ENCODE results near the gene CAPN13.

CAPN13 gene

GRCh38 chr2:30780776-30781330 lies 26.4 kb downstream of the CAPN13 start:
- no peaks in the 10 kb centered on the region for H3K9me3 ChIP-seq (ENCODE audit: low read length)
- H3K27me3 ChIP-seq (ENCODE audit: insufficient read depth, low read length) = no peaks in the 10 kb centered on the region
- H3K36me3 ChIP-seq (ENCODE audit: insufficient read depth, low read length) = no peaks in the 10 kb centered on the region
- no peak overlapping the region for H2AFZ ChIP-seq (ENCODE audit: low read depth, low read length)
- no peaks in the 10 kb centered on the region for H3K4me1 ChIP-seq (ENCODE audit: insufficient read depth, low read length)
- no peak overlapping the region for H3K4me3 ChIP-seq (ENCODE audit: low read length)

- Histone ChIP-seq H3K36me3 (ENCODE audit: insufficient read depth, low read length) (no peaks in the 10 kb centered on the region), H3K9me3 (ENCODE audit: low read length) (no peaks in the 10 kb centered on the region), H3K4me1 (ENCODE audit: insufficient read depth, low read length) (no peaks in the 10 kb centered on the region), H3K27me3 (ENCODE audit: insufficient read depth, low read length) (no peaks in the 10 kb centered on the region), H3K4me3 (ENCODE audit: low read length) (no peak overlapping the region), H2AFZ (ENCODE audit: low read depth, low read length) (no peak overlapping the region)
Measured at GRCh38 chr2:30778611-30779010, 28.6 kb downstream of the CAPN13 start.

- H3K4me3 ChIP-seq (ENCODE audit: low read length) = no peak overlapping the region
- H3K9me3 ChIP-seq (ENCODE audit: low read length) = no peaks in the 10 kb centered on the region
- no peak overlapping the region for H2AFZ ChIP-seq (ENCODE audit: low read depth, low read length)
- no peaks in the 10 kb centered on the region for H3K36me3 ChIP-seq (ENCODE audit: insufficient read depth, low read length)
- no peaks in the 10 kb centered on the region for H3K27me3 ChIP-seq (ENCODE audit: insufficient read depth, low read length)
- H3K4me1 ChIP-seq (ENCODE audit: insufficient read depth, low read length) = no peaks in the 10 kb centered on the region
Measured at GRCh38 chr2:30777661-30778505, 29.4 kb downstream of the CAPN13 start.

GRCh38 chr2:30776831-30777635 lies 30.2 kb downstream of the CAPN13 start:
- Histone ChIP-seq H3K36me3 (ENCODE audit: insufficient read depth, low read length) (no peaks in the 10 kb centered on the region), H3K9me3 (ENCODE audit: low read length) (no peaks in the 10 kb centered on the region), H3K4me3 (ENCODE audit: low read length) (no peak overlapping the region), H2AFZ (ENCODE audit: low read depth, low read length) (no peak overlapping the region), H3K4me1 (ENCODE audit: insufficient read depth, low read length) (no peaks in the 10 kb centered on the region), H3K27me3 (ENCODE audit: insufficient read depth, low read length) (no peaks in the 10 kb centered on the region)

- H3K9me3 ChIP-seq (ENCODE audit: low read length) = no peaks in the 10 kb centered on the region
- no peaks in the 10 kb centered on the region for H3K4me1 ChIP-seq (ENCODE audit: insufficient read depth, low read length)
- no peak overlapping the region for H2AFZ ChIP-seq (ENCODE audit: low read depth, low read length)
- no peaks in the 10 kb centered on the region for H3K36me3 ChIP-seq (ENCODE audit: insufficient read depth, low read length)
- H3K4me3 ChIP-seq (ENCODE audit: low read length) = no peak overlapping the region
- no peaks in the 10 kb centered on the region for H3K27me3 ChIP-seq (ENCODE audit: insufficient read depth, low read length)
Measured at GRCh38 chr2:30775833-30776232, 31.4 kb downstream of the CAPN13 start.

GRCh38 chr2:30772021-30772705 lies 35.1 kb downstream of the CAPN13 start:
- no peaks in the 10 kb centered on the region for H3K4me1 ChIP-seq (ENCODE audit: insufficient read depth, low read length)
- H3K4me3 ChIP-seq (ENCODE audit: low read length) = no peak overlapping the region
- H3K27me3 ChIP-seq (ENCODE audit: insufficient read depth, low read length) = no peaks in the 10 kb centered on the region
- no peaks in the 10 kb centered on the region for H3K36me3 ChIP-seq (ENCODE audit: insufficient read depth, low read length)
- H2AFZ ChIP-seq (ENCODE audit: low read depth, low read length) = no peak overlapping the region
- no peaks in the 10 kb centered on the region for H3K9me3 ChIP-seq (ENCODE audit: low read length)

- Histone ChIP-seq H3K4me1 (ENCODE audit: insufficient read depth, low read length) (no peaks in the 10 kb centered on the region), H3K27me3 (ENCODE audit: insufficient read depth, low read length) (no peaks in the 10 kb centered on the region), H3K36me3 (ENCODE audit: insufficient read depth, low read length) (no peaks in the 10 kb centered on the region), H3K4me3 (ENCODE audit: low read length) (no peak overlapping the region), H2AFZ (ENCODE audit: low read depth, low read length) (no peak overlapping the region), H3K9me3 (ENCODE audit: low read length) (no peaks in the 10 kb centered on the region)
Measured at GRCh38 chr2:30770816-30771576, 36.2 kb downstream of the CAPN13 start.

GRCh38 chr2:30769891-30770462 lies 37.3 kb downstream of the CAPN13 start:
- H3K4me1 ChIP-seq (ENCODE audit: insufficient read depth, low read length) = no peaks in the 10 kb centered on the region
- no peak overlapping the region for H3K4me3 ChIP-seq (ENCODE audit: low read length)
- no peaks in the 10 kb centered on the region for H3K9me3 ChIP-seq (ENCODE audit: low read length)
- H3K36me3 ChIP-seq (ENCODE audit: insufficient read depth, low read length) = no peaks in the 10 kb centered on the region
- H2AFZ ChIP-seq (ENCODE audit: low read depth, low read length) = no peak overlapping the region
- H3K27me3 ChIP-seq (ENCODE audit: insufficient read depth, low read length) = no peaks in the 10 kb centered on the region

- no peaks in the 10 kb centered on the region for H3K27me3 ChIP-seq (ENCODE audit: insufficient read depth, low read length)
- H3K4me1 ChIP-seq (ENCODE audit: insufficient read depth, low read length) = no peaks in the 10 kb centered on the region
- no peak overlapping the region for H2AFZ ChIP-seq (ENCODE audit: low read depth, low read length)
- H3K9me3 ChIP-seq (ENCODE audit: low read length) = no peaks in the 10 kb centered on the region
- H3K36me3 ChIP-seq (ENCODE audit: insufficient read depth, low read length) = no peaks in the 10 kb centered on the region
- no peak overlapping the region for H3K4me3 ChIP-seq (ENCODE audit: low read length)
Measured at GRCh38 chr2:30769481-30769780, 37.8 kb downstream of the CAPN13 start.

GRCh38 chr2:30768708-30769480 lies 38.4 kb downstream of the CAPN13 start:
- H3K9me3 ChIP-seq (ENCODE audit: low read length) = no peaks in the 10 kb centered on the region
- H2AFZ ChIP-seq (ENCODE audit: low read depth, low read length) = no peak overlapping the region
- H3K36me3 ChIP-seq (ENCODE audit: insufficient read depth, low read length) = no peaks in the 10 kb centered on the region
- H3K27me3 ChIP-seq (ENCODE audit: insufficient read depth, low read length) = no peaks in the 10 kb centered on the region
- no peak overlapping the region for H3K4me3 ChIP-seq (ENCODE audit: low read length)
- H3K4me1 ChIP-seq (ENCODE audit: insufficient read depth, low read length) = no peaks in the 10 kb centered on the region

- H3K4me3 ChIP-seq (ENCODE audit: low read length) = no peak overlapping the region
- no peaks in the 10 kb centered on the region for H3K4me1 ChIP-seq (ENCODE audit: insufficient read depth, low read length)
- no peaks in the 10 kb centered on the region for H3K9me3 ChIP-seq (ENCODE audit: low read length)
- H3K36me3 ChIP-seq (ENCODE audit: insufficient read depth, low read length) = no peaks in the 10 kb centered on the region
- H2AFZ ChIP-seq (ENCODE audit: low read depth, low read length) = no peak overlapping the region
- H3K27me3 ChIP-seq (ENCODE audit: insufficient read depth, low read length) = no peaks in the 10 kb centered on the region
Measured at GRCh38 chr2:30768036-30768686, 39.1 kb downstream of the CAPN13 start.
